ENCODE results near the gene FOXN3. TPM values are rescaled to one million over a fixed set of nuclear protein-coding genes. Genes with fewer than 3 reads are reported as not detected.

Gene FOXN3
- total and polyA plus RNA-seq, 2 experiments from 2014 or later, result 98.9 to 167 TPM

- H3K4me3 ChIP-seq, result no peak overlapping the region
- H3K27me3 ChIP-seq (ENCODE audit: insufficient read depth), result no peaks in the 10 kb centered on the region
- no peak overlapping the region for H3K27ac ChIP-seq (ENCODE audit: low read depth)
- H4K20me1 ChIP-seq (replicated peaks; ENCODE audit: insufficient read depth), result peaks cover 53% of the 10 kb centered on the region
- no peaks in the 10 kb centered on the region for H3F3A ChIP-seq (replicated peaks; ENCODE audit: low read depth)
- no peaks in the 10 kb centered on the region for H3K9me3 Mint-ChIP-seq
- no peaks in the 10 kb centered on the region for H3K36me3 ChIP-seq (ENCODE audit: insufficient read depth)
- DNase-seq (ENCODE audit: low spot score) (no peak), ATAC-seq (no peak)
- TF ChIP-seq EZH2phosphoT487 (IDR thresholded peaks at IDR 0.05; ENCODE audit: unreplicated experiment) (no peak), ZNF331 (CRISPR knock-in tag; IDR thresholded peaks at IDR 0.05; ENCODE audit: low read depth) (no peak), ZNF462 (CRISPR knock-in tag; IDR thresholded peaks at IDR 0.05) (no peak), STAT1 (IDR thresholded peaks at IDR 0.05; ENCODE audit: unreplicated experiment) (no peak), CREB1 (CRISPR knock-in tag; IDR thresholded peaks at IDR 0.05; ENCODE audit: low read depth) (no peak), EZH2 (IDR thresholded peaks at IDR 0.05; ENCODE audit: low read depth, unreplicated experiment) (no peak), NANOG (IDR thresholded peaks at IDR 0.05; ENCODE audit: borderline replicate concordance) (no peak), ZNF114 (CRISPR knock-in tag; IDR thresholded peaks at IDR 0.05) (no peak), JUNB (IDR thresholded peaks at IDR 0.05; ENCODE audit: unreplicated experiment) (no peak), POLR2AphosphoS5 (IDR thresholded peaks at IDR 0.05; ENCODE audit: low read depth) (no peak)
- TF ChIP-seq, protein P1, sequence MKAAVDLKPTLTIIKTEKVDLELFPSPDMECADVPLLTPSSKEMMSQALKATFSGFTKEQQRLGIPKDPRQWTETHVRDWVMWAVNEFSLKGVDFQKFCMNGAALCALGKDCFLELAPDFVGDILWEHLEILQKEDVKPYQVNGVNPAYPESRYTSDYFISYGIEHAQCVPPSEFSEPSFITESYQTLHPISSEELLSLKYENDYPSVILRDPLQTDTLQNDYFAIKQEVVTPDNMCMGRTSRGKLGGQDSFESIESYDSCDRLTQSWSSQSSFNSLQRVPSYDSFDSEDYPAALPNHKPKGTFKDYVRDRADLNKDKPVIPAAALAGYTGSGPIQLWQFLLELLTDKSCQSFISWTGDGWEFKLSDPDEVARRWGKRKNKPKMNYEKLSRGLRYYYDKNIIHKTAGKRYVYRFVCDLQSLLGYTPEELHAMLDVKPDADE (IDR thresholded peaks at IDR 0.05), result no peak
- TF ChIP-seq, protein P2, sequence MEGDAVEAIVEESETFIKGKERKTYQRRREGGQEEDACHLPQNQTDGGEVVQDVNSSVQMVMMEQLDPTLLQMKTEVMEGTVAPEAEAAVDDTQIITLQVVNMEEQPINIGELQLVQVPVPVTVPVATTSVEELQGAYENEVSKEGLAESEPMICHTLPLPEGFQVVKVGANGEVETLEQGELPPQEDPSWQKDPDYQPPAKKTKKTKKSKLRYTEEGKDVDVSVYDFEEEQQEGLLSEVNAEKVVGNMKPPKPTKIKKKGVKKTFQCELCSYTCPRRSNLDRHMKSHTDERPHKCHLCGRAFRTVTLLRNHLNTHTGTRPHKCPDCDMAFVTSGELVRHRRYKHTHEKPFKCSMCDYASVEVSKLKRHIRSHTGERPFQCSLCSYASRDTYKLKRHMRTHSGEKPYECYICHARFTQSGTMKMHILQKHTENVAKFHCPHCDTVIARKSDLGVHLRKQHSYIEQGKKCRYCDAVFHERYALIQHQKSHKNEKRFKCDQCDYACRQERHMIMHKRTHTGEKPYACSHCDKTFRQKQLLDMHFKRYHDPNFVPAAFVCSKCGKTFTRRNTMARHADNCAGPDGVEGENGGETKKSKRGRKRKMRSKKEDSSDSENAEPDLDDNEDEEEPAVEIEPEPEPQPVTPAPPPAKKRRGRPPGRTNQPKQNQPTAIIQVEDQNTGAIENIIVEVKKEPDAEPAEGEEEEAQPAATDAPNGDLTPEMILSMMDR (conservative IDR thresholded peaks at IDR 0.05; ENCODE audit: low read depth in 2 of 2), result no peak
- TF ChIP-seq, protein P3, sequence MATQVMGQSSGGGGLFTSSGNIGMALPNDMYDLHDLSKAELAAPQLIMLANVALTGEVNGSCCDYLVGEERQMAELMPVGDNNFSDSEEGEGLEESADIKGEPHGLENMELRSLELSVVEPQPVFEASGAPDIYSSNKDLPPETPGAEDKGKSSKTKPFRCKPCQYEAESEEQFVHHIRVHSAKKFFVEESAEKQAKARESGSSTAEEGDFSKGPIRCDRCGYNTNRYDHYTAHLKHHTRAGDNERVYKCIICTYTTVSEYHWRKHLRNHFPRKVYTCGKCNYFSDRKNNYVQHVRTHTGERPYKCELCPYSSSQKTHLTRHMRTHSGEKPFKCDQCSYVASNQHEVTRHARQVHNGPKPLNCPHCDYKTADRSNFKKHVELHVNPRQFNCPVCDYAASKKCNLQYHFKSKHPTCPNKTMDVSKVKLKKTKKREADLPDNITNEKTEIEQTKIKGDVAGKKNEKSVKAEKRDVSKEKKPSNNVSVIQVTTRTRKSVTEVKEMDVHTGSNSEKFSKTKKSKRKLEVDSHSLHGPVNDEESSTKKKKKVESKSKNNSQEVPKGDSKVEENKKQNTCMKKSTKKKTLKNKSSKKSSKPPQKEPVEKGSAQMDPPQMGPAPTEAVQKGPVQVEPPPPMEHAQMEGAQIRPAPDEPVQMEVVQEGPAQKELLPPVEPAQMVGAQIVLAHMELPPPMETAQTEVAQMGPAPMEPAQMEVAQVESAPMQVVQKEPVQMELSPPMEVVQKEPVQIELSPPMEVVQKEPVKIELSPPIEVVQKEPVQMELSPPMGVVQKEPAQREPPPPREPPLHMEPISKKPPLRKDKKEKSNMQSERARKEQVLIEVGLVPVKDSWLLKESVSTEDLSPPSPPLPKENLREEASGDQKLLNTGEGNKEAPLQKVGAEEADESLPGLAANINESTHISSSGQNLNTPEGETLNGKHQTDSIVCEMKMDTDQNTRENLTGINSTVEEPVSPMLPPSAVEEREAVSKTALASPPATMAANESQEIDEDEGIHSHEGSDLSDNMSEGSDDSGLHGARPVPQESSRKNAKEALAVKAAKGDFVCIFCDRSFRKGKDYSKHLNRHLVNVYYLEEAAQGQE (IDR thresholded peaks at IDR 0.05; ENCODE audit: unreplicated experiment), result no peak
- H3K79me2 ChIP-seq (replicated peaks; ENCODE audit: insufficient read depth), result peaks cover 92% of the 10 kb centered on the region
- H2AFZ ChIP-seq, result no peak overlapping the region
- no peak overlapping the region for H3K27ac Mint-ChIP-seq
- H3K36me3 Mint-ChIP-seq (ENCODE audit: low read depth), result peaks cover 5% of the 10 kb centered on the region; the same call in 1 of the 3 replicates
- no peak overlapping the region for H3K4me2 ChIP-seq
- peaks cover 24% of the 10 kb centered on the region for H3K4me1 ChIP-seq (ENCODE audit: insufficient read depth)
- H3K9me2 ChIP-seq (ENCODE audit: insufficient read depth), result no peaks in the 10 kb centered on the region
- no peak overlapping the region for H3K4me3 Mint-ChIP-seq
- H3K4me1 Mint-ChIP-seq, result peaks cover 39% of the 10 kb centered on the region
- H3K27me3 Mint-ChIP-seq (ENCODE audit: insufficient read depth, low read depth, poor library complexity), result peaks cover 2% of the 10 kb centered on the region
Measured at GRCh38 chr14:89225607-89226006, 191.4 kb downstream of the FOXN3 start.

All from GM23338 (cell line).